ENCODE measurements around the gene ALCAM.

ALCAM gene

GRCh38 chr3:105512061-105512460 lies 145.4 kb downstream of the ALCAM start:
- Histone ChIP-seq H3K27me3 (ENCODE audit: insufficient read depth, low read length) (no peaks in the 10 kb centered on the region), H3K18ac (ENCODE audit: low read length) (no peak overlapping the region), H3K27ac (ENCODE audit: low read depth, low read length) (no peak overlapping the region), H2AFZ (ENCODE audit: insufficient read depth, low read length, poor library complexity) (no peak overlapping the region), H4K91ac (ENCODE audit: low read depth, low read length) (no peak overlapping the region), H2AK5ac (ENCODE audit: low read length) (no peak overlapping the region), H3K4me1 (ENCODE audit: control insufficient read depth in 1 of 2, insufficient read depth in 2 of 2, low read length in 2 of 2) (no peaks in the 10 kb centered on the region), H4K12ac (ENCODE audit: low read depth, low read length) (no peak overlapping the region), H3K79me2 (ENCODE audit: control insufficient read depth, insufficient read depth, low read length, poor library complexity) (no peaks in the 10 kb centered on the region), H3K4me3 (ENCODE audit: low read depth, low read length) (no peak overlapping the region), H3K4me2 (ENCODE audit: low read length) (no peak overlapping the region), H3K9me3 (ENCODE audit: insufficient read depth, low read depth, low read length) (no peaks in the 10 kb centered on the region), H3K23ac (ENCODE audit: low read length) (no peak overlapping the region), H3K79me1 (ENCODE audit: low read length) (no peaks in the 10 kb centered on the region), H4K8ac (ENCODE audit: low read depth, low read length) (no peak overlapping the region), H3K14ac (ENCODE audit: low read length) (no peak overlapping the region), H2BK120ac (ENCODE audit: insufficient read depth, low read length, poor library complexity) (no peak overlapping the region), H3K9ac (ENCODE audit: low read length) (no peak overlapping the region), H3K4ac (ENCODE audit: low read depth, low read length) (no peak overlapping the region), H2BK12ac (ENCODE audit: low read length) (no peak overlapping the region), H2BK5ac (ENCODE audit: low read depth, low read length, poor library complexity) (no peak overlapping the region), H3K36me3 (ENCODE audit: control insufficient read depth in 1 of 2, insufficient read depth in 2 of 2, low read length in 2 of 2) (no peaks in the 10 kb centered on the region)
- no CpG with 5 or more reads among the region's 1 CpG for WGBS (ENCODE audit: extremely low coverage, insufficient coverage, insufficient read length)
- DNase-seq: no peak

GRCh38 chr3:105513042-105513441 lies 146.3 kb downstream of the ALCAM start:
- Histone ChIP-seq H3K79me1 (ENCODE audit: low read length) (no peaks in the 10 kb centered on the region), H3K4me1 (ENCODE audit: control insufficient read depth in 1 of 2, insufficient read depth in 2 of 2, low read length in 2 of 2) (no peaks in the 10 kb centered on the region), H3K9ac (ENCODE audit: low read length) (no peak overlapping the region), H3K4me3 (ENCODE audit: low read depth, low read length) (no peak overlapping the region), H4K8ac (ENCODE audit: low read depth, low read length) (no peak overlapping the region), H3K18ac (ENCODE audit: low read length) (no peak overlapping the region), H2BK12ac (ENCODE audit: low read length) (no peak overlapping the region), H2BK5ac (ENCODE audit: low read depth, low read length, poor library complexity) (no peak overlapping the region), H3K27me3 (ENCODE audit: insufficient read depth, low read length) (no peaks in the 10 kb centered on the region), H3K79me2 (ENCODE audit: control insufficient read depth, insufficient read depth, low read length, poor library complexity) (no peaks in the 10 kb centered on the region), H3K27ac (ENCODE audit: low read depth, low read length) (no peak overlapping the region), H3K23ac (ENCODE audit: low read length) (no peak overlapping the region), H3K4me2 (ENCODE audit: low read length) (no peak overlapping the region), H3K14ac (ENCODE audit: low read length) (no peak overlapping the region), H4K12ac (ENCODE audit: low read depth, low read length) (no peak overlapping the region), H2BK120ac (ENCODE audit: insufficient read depth, low read length, poor library complexity) (no peak overlapping the region), H4K91ac (ENCODE audit: low read depth, low read length) (no peak overlapping the region), H3K9me3 (ENCODE audit: insufficient read depth, low read depth, low read length) (no peaks in the 10 kb centered on the region), H2AK5ac (ENCODE audit: low read length) (no peak overlapping the region), H3K36me3 (ENCODE audit: control insufficient read depth in 1 of 2, insufficient read depth in 2 of 2, low read length in 2 of 2) (no peaks in the 10 kb centered on the region), H3K4ac (ENCODE audit: low read depth, low read length) (no peak overlapping the region), H2AFZ (ENCODE audit: insufficient read depth, low read length, poor library complexity) (no peak overlapping the region)
- DNase-seq: no peak
- WGBS (ENCODE audit: extremely low coverage, insufficient coverage, insufficient read length): no CpG with 5 or more reads among the region's 1 CpG

GRCh38 chr3:105513886-105514285 lies 147.2 kb downstream of the ALCAM start:
- Histone ChIP-seq H4K91ac (ENCODE audit: low read depth, low read length) (no peak overlapping the region), H2AK5ac (ENCODE audit: low read length) (no peak overlapping the region), H3K27ac (ENCODE audit: low read depth, low read length) (no peak overlapping the region), H3K4me3 (ENCODE audit: low read depth, low read length) (no peak overlapping the region), H3K18ac (ENCODE audit: low read length) (no peak overlapping the region), H3K36me3 (ENCODE audit: control insufficient read depth in 1 of 2, insufficient read depth in 2 of 2, low read length in 2 of 2) (no peaks in the 10 kb centered on the region), H3K79me2 (ENCODE audit: control insufficient read depth, insufficient read depth, low read length, poor library complexity) (no peaks in the 10 kb centered on the region), H3K9ac (ENCODE audit: low read length) (no peak overlapping the region), H3K79me1 (ENCODE audit: low read length) (no peaks in the 10 kb centered on the region), H3K4me1 (ENCODE audit: control insufficient read depth in 1 of 2, insufficient read depth in 2 of 2, low read length in 2 of 2) (no peaks in the 10 kb centered on the region), H4K12ac (ENCODE audit: low read depth, low read length) (no peak overlapping the region), H2BK5ac (ENCODE audit: low read depth, low read length, poor library complexity) (no peak overlapping the region), H4K8ac (ENCODE audit: low read depth, low read length) (no peak overlapping the region), H3K27me3 (ENCODE audit: insufficient read depth, low read length) (no peaks in the 10 kb centered on the region), H3K9me3 (ENCODE audit: insufficient read depth, low read depth, low read length) (no peaks in the 10 kb centered on the region), H2BK12ac (ENCODE audit: low read length) (no peak overlapping the region), H3K4me2 (ENCODE audit: low read length) (no peak overlapping the region), H2AFZ (ENCODE audit: insufficient read depth, low read length, poor library complexity) (no peak overlapping the region), H3K4ac (ENCODE audit: low read depth, low read length) (no peak overlapping the region), H3K23ac (ENCODE audit: low read length) (no peak overlapping the region), H2BK120ac (ENCODE audit: insufficient read depth, low read length, poor library complexity) (no peak overlapping the region), H3K14ac (ENCODE audit: low read length) (no peak overlapping the region)
- no peak for DNase-seq
- WGBS (ENCODE audit: extremely low coverage, insufficient coverage, insufficient read length): no CpG with 5 or more reads among the region's 2 CpGs

GRCh38 chr3:105515372-105515771 lies 148.7 kb downstream of the ALCAM start:
- DNase-seq: no peak
- Histone ChIP-seq H3K4me3 (ENCODE audit: low read depth, low read length) (no peak overlapping the region), H3K36me3 (ENCODE audit: control insufficient read depth in 1 of 2, insufficient read depth in 2 of 2, low read length in 2 of 2) (no peaks in the 10 kb centered on the region), H3K4ac (ENCODE audit: low read depth, low read length) (no peak overlapping the region), H2AK5ac (ENCODE audit: low read length) (no peak overlapping the region), H3K79me2 (ENCODE audit: control insufficient read depth, insufficient read depth, low read length, poor library complexity) (no peaks in the 10 kb centered on the region), H3K23ac (ENCODE audit: low read length) (no peak overlapping the region), H3K27ac (ENCODE audit: low read depth, low read length) (no peak overlapping the region), H2BK120ac (ENCODE audit: insufficient read depth, low read length, poor library complexity) (no peak overlapping the region), H3K27me3 (ENCODE audit: insufficient read depth, low read length) (no peaks in the 10 kb centered on the region), H2AFZ (ENCODE audit: insufficient read depth, low read length, poor library complexity) (no peak overlapping the region), H3K18ac (ENCODE audit: low read length) (no peak overlapping the region), H3K4me1 (ENCODE audit: control insufficient read depth in 1 of 2, insufficient read depth in 2 of 2, low read length in 2 of 2) (no peaks in the 10 kb centered on the region), H3K9ac (ENCODE audit: low read length) (no peak overlapping the region), H3K4me2 (ENCODE audit: low read length) (no peak overlapping the region), H2BK12ac (ENCODE audit: low read length) (no peak overlapping the region), H3K14ac (ENCODE audit: low read length) (no peak overlapping the region), H4K91ac (ENCODE audit: low read depth, low read length) (no peak overlapping the region), H4K12ac (ENCODE audit: low read depth, low read length) (no peak overlapping the region), H3K79me1 (ENCODE audit: low read length) (no peaks in the 10 kb centered on the region), H2BK5ac (ENCODE audit: low read depth, low read length, poor library complexity) (no peak overlapping the region), H3K9me3 (ENCODE audit: insufficient read depth, low read depth, low read length) (no peaks in the 10 kb centered on the region), H4K8ac (ENCODE audit: low read depth, low read length) (no peak overlapping the region)
- WGBS (ENCODE audit: extremely low coverage, insufficient coverage, insufficient read length): no CpG with 5 or more reads among the region's 2 CpGs

All from trophoblast cell (in vitro differentiated cells and primary cell).